Measurements from ENCODE around the gene MYNN. TPM values are rescaled to one million over a fixed set of nuclear protein-coding genes. Genes with fewer than 3 reads are reported as not detected.

The MYNN gene
- total and polyA plus RNA-seq, 9 of the 15 experiments (the other 6 are each of a cell fraction or from before 2014, with no cell fraction given): 10.4 to 35.7 (median 21.3) TPM

DNA sequence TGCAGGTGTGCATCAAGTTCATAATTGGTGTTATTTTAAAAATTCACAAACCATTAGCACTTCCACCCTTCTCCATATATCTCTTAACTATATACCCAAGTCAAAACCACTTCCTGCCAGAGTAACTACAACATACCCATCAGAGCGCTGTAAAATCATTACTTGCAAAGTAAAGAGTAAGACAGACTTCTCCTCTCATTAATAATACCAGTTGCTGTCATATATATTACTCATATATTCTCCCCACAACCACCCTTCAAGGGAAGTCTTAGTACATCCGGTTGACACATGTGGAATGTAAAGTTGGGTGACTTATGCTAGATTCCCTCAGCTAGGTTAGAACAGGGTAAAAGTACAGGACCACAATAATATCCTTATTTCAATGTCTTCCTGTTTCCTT lies 13.9 kb upstream of the MYNN start:
- BruUV-seq (replicated peaks): no TSS peak
- H3K9me3 ChIP-seq (replicated peaks; ENCODE audit: control insufficient read depth, insufficient read depth, low read depth, low read length): peaks cover 17% of the 10 kb centered on the region
- in situ Hi-C loops (cut with MboI): no loop called here
- H3K27me3 ChIP-seq (ENCODE audit: control insufficient read depth in 2 of 2, insufficient read depth in 2 of 2, low read length in 2 of 2): no peaks in the 10 kb centered on the region
- peak overlapping the region; percentile 93; the same call in 1 of the 2 replicates for H2AFZ ChIP-seq (ENCODE audit: low read depth, low read length)
- H3K4me1 ChIP-seq (replicated peaks in 1 of 2; ENCODE audit: control insufficient read depth in 2 of 2, insufficient read depth in 2 of 2, low read length in 2 of 2): peaks cover 1 to 39% of the 10 kb centered on the region in 2 experiments
- H3K4me3 ChIP-seq: no peak overlapping the region
- intact Hi-C loops (cut with micrococcal nuclease): no loop called here
- H3K79me2 ChIP-seq (ENCODE audit: control insufficient read depth, insufficient read depth, low read length): peaks cover 1% of the 10 kb centered on the region; the same call in 1 of the 3 replicates
- ATAC-seq: no peak
- FAIRE-seq: no peak
- no peaks in the 10 kb centered on the region for H3K9me1 ChIP-seq (ENCODE audit: control insufficient read depth, insufficient read depth, low read length)
- POLR2A ChIA-PET: no interaction called here
- no peak for DNase-seq (ENCODE audit: extremely low read depth in 1 of 4, low spot score in 3 of 4)
- H3K27ac ChIP-seq (ENCODE audit: extremely low read depth, low read depth, low read length): no peak overlapping the region; the same call in 2 of the 3 replicates
- no peak overlapping the region for H3K4me2 ChIP-seq (ENCODE audit: insufficient read depth, low read length)
- CTCF ChIA-PET (ENCODE audit: low intra/inter-chr PET ratio): no interaction called here
- H3K9ac ChIP-seq (ENCODE audit: insufficient read depth in 1 of 2, low read depth in 2 of 2, low read length in 2 of 2): no peak overlapping the region
- 47% methylated on average over 2 of the region's 2 CpGs for WGBS (ENCODE audit: insufficient coverage, low coverage, missing lambda C conversion rate)
- TF ChIP-seq TEAD2 (tag; IDR thresholded peaks at IDR 0.05) (no peak), ZNF134 (CRISPR knock-in tag; conservative IDR thresholded peaks at IDR 0.05) (no peak), ZNF324 (CRISPR knock-in tag; IDR thresholded peaks at IDR 0.05) (no peak), TRIM28 (IDR thresholded peaks at IDR 0.05) (no peak), ZBTB17 (CRISPR knock-in tag; IDR thresholded peaks at IDR 0.05) (no peak), DACH1 (IDR thresholded peaks at IDR 0.05; ENCODE audit: partially characterized antibody) (no peak), PHF8 (IDR thresholded peaks at IDR 0.05; ENCODE audit: borderline replicate concordance, low read length) (no peak), SP1 (CRISPR knock-in tag; IDR thresholded peaks at IDR 0.05) (no peak), WHSC1 (IDR thresholded peaks at IDR 0.05; ENCODE audit: low read length) (no peak), STAT5A (IDR thresholded peaks at IDR 0.05; ENCODE audit: borderline replicate concordance, low read length) (no peak), MBD1 (CRISPR knock-in tag; IDR thresholded peaks at IDR 0.05) (no peak)
- H4K20me1 ChIP-seq (replicated peaks; ENCODE audit: control insufficient read depth, insufficient read depth, low read length): no peaks in the 10 kb centered on the region
- no peaks in the 10 kb centered on the region for H3K36me3 ChIP-seq (ENCODE audit: control insufficient read depth, insufficient read depth, low read length)

Data from K562 (cell line).